Vagina (tissue), 2 donors: Measurements from ENCODE around the gene LTBR. TPM values are rescaled to one million over a fixed set of nuclear protein-coding genes. Genes with fewer than 3 reads are reported as not detected.

ENCODE experiments used
- DNase-seq, 2 donors: peaks; one replicate each; pipeline ENCODE4 v3.0.0-alpha.2; 2017; ENCODE audit errors: extremely low spot score in 2 of 2
- H3K27ac ChIP-seq: fragments of 200-600 bp; sonication (generic); one replicate; pipeline ENCODE4 v1.5.1; 2019
- H3K27me3 ChIP-seq: fragments of 200-600 bp; sonication (generic); one replicate; pipeline ENCODE4 v1.5.1; 2019
- H3K36me3 ChIP-seq, 2 donors: fragments of 200-600 bp; sonication (generic); one replicate each; pipeline ENCODE4 v1.5.1; 2017 to 2019
- H3K4me1 ChIP-seq: fragments of 200-600 bp; sonication (generic); one replicate; pipeline ENCODE4 v1.5.1; 2019
- H3K4me3 ChIP-seq, 2 donors: fragments of 200-600 bp; sonication (generic); 1 replicate in 1 of 2; 2 replicates in 1 of 2; pipeline ENCODE4 v1.5.1; 2016 to 2019
- H3K9me3 ChIP-seq: fragments of 200-600 bp; sonication (generic); one replicate; pipeline ENCODE4 v1.5.1; 2019
- CTCF ChIP-seq, 3 experiments: fragments of 450-650 bp in 2 of 3; fragments of 200-600 bp in 1 of 3; sonication (generic) in 1 of 3; IDR thresholded peaks; one replicate each; pipeline ENCODE4 v1.5.1; 2017 to 2019; ENCODE audit warnings: antibody characterized with exemption in 3 of 3, mild to moderate bottlenecking in 2 of 3, moderate library complexity in 2 of 3
- POLR2A ChIP-seq, 2 donors: fragments of 450-650 bp; IDR thresholded peaks; one replicate each; pipeline ENCODE4 v1.6.1; 2017; ENCODE audit warnings: antibody characterized with exemption in 2 of 2, mild to moderate bottlenecking in 2 of 2, moderate library complexity in 2 of 2
- POLR2AphosphoS5 ChIP-seq, 2 donors: sonication (generic); formaldehyde crosslinking; IDR thresholded peaks; one replicate each; pipeline ENCODE4 v1.9.0; 2017; ENCODE audit warnings: antibody characterized with exemption in 2 of 2, mild to moderate bottlenecking in 2 of 2, low read depth in 1 of 2; ENCODE audit not compliant: insufficient read depth in 1 of 2
- intact Hi-C: fragments of 100-400 bp; cut with DNase I; formaldehyde crosslinking; loops from one replicate; pipeline ENCODE4 v1.15.1; 2023
- total RNA-seq: library from RNA; depleted of rRNA; stranded (reverse); fragments of >200 nt; gene quantifications from one replicate; pipeline ENCODE4 v1.2.3, GENCODE V29; 2016

The LTBR gene
- total RNA-seq, 1 donor from 2014 or later, result 146 TPM

- peak overlapping the region; percentile 98 for H3K27ac ChIP-seq
- no peaks in the 10 kb centered on the region for H3K9me3 ChIP-seq
- H3K27me3 ChIP-seq, result no peaks in the 10 kb centered on the region
- H3K4me1 ChIP-seq, result peaks cover 30% of the 10 kb centered on the region
- intact Hi-C loops, result no loop called here
- H3K36me3 ChIP-seq, result no peaks in the 10 kb centered on the region
- peak in 1 of 2 donors; percentile 82 for DNase-seq
- TF ChIP-seq POLR2AphosphoS5 (IDR thresholded peaks at IDR 0.05; ENCODE audit: insufficient read depth in 1 of 2, low read depth in 1 of 2), result no peak
- TF ChIP-seq POLR2A (IDR thresholded peaks at IDR 0.05), result no peak
- no peak for TF ChIP-seq CTCF (IDR thresholded peaks at IDR 0.05)
- no peak overlapping the region for H3K4me3 ChIP-seq
These were observed 21.6 kb upstream of the LTBR start for GRCh38 chr12:6362403-6362802.

- no peaks in the 10 kb centered on the region for H3K36me3 ChIP-seq
- intact Hi-C loops, result no loop called here
- no peak for DNase-seq
- peak overlapping the region; percentile 98 for H3K27ac ChIP-seq
- peak overlapping the region; percentile 61 to 67 for H3K4me3 ChIP-seq
- TF ChIP-seq POLR2AphosphoS5 (IDR thresholded peaks at IDR 0.05; ENCODE audit: insufficient read depth in 1 of 2, low read depth in 1 of 2), result no peak
- TF ChIP-seq POLR2A (IDR thresholded peaks at IDR 0.05), result no peak
- TF ChIP-seq CTCF (IDR thresholded peaks at IDR 0.05), result no peak
- no peaks in the 10 kb centered on the region for H3K9me3 ChIP-seq
- H3K27me3 ChIP-seq, result no peaks in the 10 kb centered on the region
- peaks cover 30% of the 10 kb centered on the region for H3K4me1 ChIP-seq
These were observed 21.0 kb upstream of the LTBR start for GRCh38 chr12:6363010-6363329.

GRCh38 chr12:6363330-6364043, 20.5 kb upstream of the LTBR start:
- Histone ChIP-seq H3K36me3 (no peaks in the 10 kb centered on the region), H3K4me3 (peak overlapping the region; percentile 61 to 67), H3K27me3 (no peaks in the 10 kb centered on the region), H3K4me1 (peaks cover 30% of the 10 kb centered on the region), H3K9me3 (no peaks in the 10 kb centered on the region), H3K27ac (peak overlapping the region; percentile 98)
- no peak for TF ChIP-seq CTCF (IDR thresholded peaks at IDR 0.05)
- TF ChIP-seq POLR2A (IDR thresholded peaks at IDR 0.05), result peak in 1 of 2 donors; percentile 81
- TF ChIP-seq POLR2AphosphoS5 (IDR thresholded peaks at IDR 0.05; ENCODE audit: insufficient read depth in 1 of 2, low read depth in 1 of 2), result peak in 1 of 2 donors; percentile 95
- intact Hi-C loops, result loop anchor here (1.0 kb wide), 1 partner anchor 28 kb away; no protein-coding TSS in a partner anchor
- peak in 1 of 2 donors; percentile 89 for DNase-seq

- intact Hi-C loops, result loop anchor here (1.0 kb wide), 1 partner anchor 29 kb away; no protein-coding TSS in a partner anchor
- TF ChIP-seq POLR2AphosphoS5 (IDR thresholded peaks at IDR 0.05; ENCODE audit: insufficient read depth in 1 of 2, low read depth in 1 of 2) (no peak), CTCF (IDR thresholded peaks at IDR 0.05) (no peak), POLR2A (IDR thresholded peaks at IDR 0.05) (no peak)
- H3K4me1 ChIP-seq, result peaks cover 33% of the 10 kb centered on the region
These were observed 20.0 kb upstream of the LTBR start for GRCh38 chr12:6364044-6364374.

More at GRCh38 chr12:6364044-6364374, 20.0 kb upstream of the LTBR start:
- Histone ChIP-seq H3K27ac (peak overlapping the region; percentile 98), H3K27me3 (no peaks in the 10 kb centered on the region), H3K9me3 (no peaks in the 10 kb centered on the region), H3K36me3 (no peaks in the 10 kb centered on the region), H3K4me3 (peak overlapping the region; percentile 61 to 67)
- no peak for DNase-seq
